SK-N-SH (cell line): ENCODE measurements around the gene DDX31.

ENCODE experiments used
- FOXJ3 ChIP-seq: sonication (generic); formaldehyde crosslinking; IDR thresholded peaks from 2 replicates; pipeline ENCODE4 v1.5.1; 2020; ENCODE audit warnings: mild to moderate bottlenecking, missing genetic modification reagents
- GABPA ChIP-seq: IDR thresholded peaks from 2 replicates; pipeline ENCODE4 v1.4.0; 2012; ENCODE audit warnings: low read depth, mild to moderate bottlenecking
- TF ChIP-seq, protein P1 (sequence below): IDR thresholded peaks from 2 replicates; pipeline ENCODE4; 2012
- TF ChIP-seq, protein P2 (sequence below): fragments of 200-600 bp; sonication (generic); IDR thresholded peaks from 2 replicates; pipeline ENCODE4 v1.6.1; 2017; ENCODE audit warnings: antibody characterized with exemption, mild to moderate bottlenecking, moderate library complexity

GRCh38 chr9:132637801-132638200 is 32.0 kb downstream of the DDX31 start:
- TF ChIP-seq, protein P1, sequence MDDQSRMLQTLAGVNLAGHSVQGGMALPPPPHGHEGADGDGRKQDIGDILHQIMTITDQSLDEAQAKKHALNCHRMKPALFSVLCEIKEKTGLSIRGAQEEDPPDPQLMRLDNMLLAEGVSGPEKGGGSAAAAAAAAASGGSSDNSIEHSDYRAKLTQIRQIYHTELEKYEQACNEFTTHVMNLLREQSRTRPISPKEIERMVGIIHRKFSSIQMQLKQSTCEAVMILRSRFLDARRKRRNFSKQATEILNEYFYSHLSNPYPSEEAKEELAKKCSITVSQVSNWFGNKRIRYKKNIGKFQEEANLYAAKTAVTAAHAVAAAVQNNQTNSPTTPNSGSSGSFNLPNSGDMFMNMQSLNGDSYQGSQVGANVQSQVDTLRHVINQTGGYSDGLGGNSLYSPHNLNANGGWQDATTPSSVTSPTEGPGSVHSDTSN, result no peak
- TF ChIP-seq GABPA (no peak), FOXJ3 (no peak)
- TF ChIP-seq, protein P2, sequence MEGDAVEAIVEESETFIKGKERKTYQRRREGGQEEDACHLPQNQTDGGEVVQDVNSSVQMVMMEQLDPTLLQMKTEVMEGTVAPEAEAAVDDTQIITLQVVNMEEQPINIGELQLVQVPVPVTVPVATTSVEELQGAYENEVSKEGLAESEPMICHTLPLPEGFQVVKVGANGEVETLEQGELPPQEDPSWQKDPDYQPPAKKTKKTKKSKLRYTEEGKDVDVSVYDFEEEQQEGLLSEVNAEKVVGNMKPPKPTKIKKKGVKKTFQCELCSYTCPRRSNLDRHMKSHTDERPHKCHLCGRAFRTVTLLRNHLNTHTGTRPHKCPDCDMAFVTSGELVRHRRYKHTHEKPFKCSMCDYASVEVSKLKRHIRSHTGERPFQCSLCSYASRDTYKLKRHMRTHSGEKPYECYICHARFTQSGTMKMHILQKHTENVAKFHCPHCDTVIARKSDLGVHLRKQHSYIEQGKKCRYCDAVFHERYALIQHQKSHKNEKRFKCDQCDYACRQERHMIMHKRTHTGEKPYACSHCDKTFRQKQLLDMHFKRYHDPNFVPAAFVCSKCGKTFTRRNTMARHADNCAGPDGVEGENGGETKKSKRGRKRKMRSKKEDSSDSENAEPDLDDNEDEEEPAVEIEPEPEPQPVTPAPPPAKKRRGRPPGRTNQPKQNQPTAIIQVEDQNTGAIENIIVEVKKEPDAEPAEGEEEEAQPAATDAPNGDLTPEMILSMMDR, result no peak
